ENCODE data around the gene ISOC2. TPM values are rescaled to one million over a fixed set of nuclear protein-coding genes. Genes with fewer than 3 reads are reported as not detected.
A peak's percentile ranks its signal among the peaks of the same experiment; 100 is the strongest.
"Not testable (repeated sequence)": the region's sequence is repeated elsewhere in the genome, so short reads cannot be mapped to it uniquely, and the experiment has no call there.

ISOC2 gene
- total RNA-seq, 2 experiments from 2014 or later = 29.0 to 29.3 TPM

DNA sequence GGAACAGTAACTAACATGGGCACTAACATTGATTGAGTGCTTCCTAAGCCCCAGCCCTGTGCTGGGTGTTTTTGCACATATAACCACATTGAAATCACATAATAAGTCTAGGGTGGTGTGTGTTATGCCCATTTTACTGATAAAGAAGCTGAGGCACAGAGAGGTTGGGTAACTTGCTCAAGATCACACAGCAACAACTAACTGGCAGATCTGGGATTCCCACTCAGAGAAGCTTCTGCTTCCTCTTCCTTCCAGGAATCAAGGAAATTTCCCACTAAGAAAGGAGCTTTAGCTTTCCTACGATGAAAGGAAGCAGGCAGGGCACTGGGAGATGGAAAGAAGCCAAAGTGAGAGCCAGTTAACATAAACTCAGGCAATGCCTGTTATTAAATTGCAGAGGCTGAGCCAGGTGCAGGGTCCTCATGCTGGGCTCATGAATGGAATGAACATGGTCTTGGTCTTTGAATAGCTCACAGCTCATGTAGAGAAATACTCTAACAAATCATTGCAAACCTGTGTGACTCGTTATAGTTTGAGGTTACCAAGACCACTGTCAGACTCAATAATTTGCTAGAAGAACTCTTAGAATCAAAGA is 36.9 kb upstream of the ISOC2 start:
- peaks cover 3% of the 10 kb centered on the region for H3K9me3 Mint-ChIP-seq
- H3K27ac Mint-ChIP-seq = no peak overlapping the region
- H3K36me3 Mint-ChIP-seq (ENCODE audit: low read depth) = peaks cover 2% of the 10 kb centered on the region
- POLR2A ChIA-PET = interaction anchor here (0.6 to 1.2 kb wide), 2 partner anchors 13 to 644 kb away, joined by 3 read pairs; no protein-coding TSS in a partner anchor
- no peaks in the 10 kb centered on the region for H3K27me3 Mint-ChIP-seq
- ATAC-seq = no peak
- TF ChIP-seq CTCF (IDR thresholded peaks at IDR 0.05) = no peak
- H3K4me3 Mint-ChIP-seq = no peak overlapping the region
- CTCF ChIA-PET = interaction anchor here (0.8 to 1.5 kb wide), 3 partner anchors 12 to 133 kb away, joined by 3 to 6 read pairs (median 5); no protein-coding TSS in a partner anchor
- intact Hi-C loops (cut with micrococcal nuclease) = no loop called here
- H3K4me1 Mint-ChIP-seq (ENCODE audit: low read depth) = peaks cover 17% of the 10 kb centered on the region
- DNase-seq = no peak

- no peak for TF ChIP-seq CTCF (IDR thresholded peaks at IDR 0.05)
- H3K9me3 Mint-ChIP-seq = no peaks in the 10 kb centered on the region
Observed at GRCh38 chr19:55497763-55498162, 36.3 kb upstream of the ISOC2 start.

DNA sequence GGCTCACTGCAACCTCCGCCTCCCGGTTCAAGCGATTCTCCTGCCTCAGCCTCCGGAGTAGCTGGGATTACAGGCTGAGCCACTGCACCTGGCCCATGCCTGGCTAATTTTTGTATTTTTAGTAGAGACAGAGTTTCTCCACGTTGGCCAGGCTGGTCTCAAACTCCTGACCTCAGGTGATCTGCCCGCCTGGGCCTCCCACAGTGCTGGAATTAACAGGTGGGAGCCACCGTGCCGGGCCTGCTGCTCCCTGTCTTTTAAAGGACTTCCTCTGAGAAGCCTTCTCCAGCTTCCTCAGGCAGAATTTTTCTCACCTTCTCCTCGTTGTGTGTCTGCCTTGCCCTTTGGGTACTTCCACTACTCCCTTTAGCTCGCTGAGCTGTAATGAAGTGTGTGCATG is 35.4 kb upstream of the ISOC2 start:
- intact Hi-C loops (cut with micrococcal nuclease); POLR2A ChIA-PET; H3K4me3 Mint-ChIP-seq; DNase-seq; H3K9me3 Mint-ChIP-seq; H3K36me3 Mint-ChIP-seq (ENCODE audit: low read depth); ATAC-seq; H3K27ac Mint-ChIP-seq; H3K27me3 Mint-ChIP-seq; H3K4me1 Mint-ChIP-seq (ENCODE audit: low read depth): not testable (repeated sequence)
- CTCF ChIA-PET = interaction anchor here (1.4 kb wide), 1 partner anchor 30 kb away, joined by 3 read pairs; no protein-coding TSS in a partner anchor

More at GRCh38 chr19:55497763-55498162, 36.3 kb upstream of the ISOC2 start:
- Mint-ChIP-seq H3K27me3 (peaks cover 4% of the 10 kb centered on the region), H3K27ac (no peak overlapping the region), H3K36me3 (ENCODE audit: low read depth) (no peaks in the 10 kb centered on the region), H3K4me3 (no peak overlapping the region), H3K4me1 (ENCODE audit: low read depth) (peaks cover 12% of the 10 kb centered on the region)
- POLR2A ChIA-PET = interaction anchor here (0.6 to 1.2 kb wide), 2 partner anchors 12 to 644 kb away, joined by 3 read pairs; no protein-coding TSS in a partner anchor
- DNase-seq (no peak), ATAC-seq (no peak)
- intact Hi-C loops (cut with micrococcal nuclease) = no loop called here
- CTCF ChIA-PET = interaction anchor here (1.5 kb wide), 1 partner anchor 30 kb away, joined by 6 read pairs; no protein-coding TSS in a partner anchor

DNA sequence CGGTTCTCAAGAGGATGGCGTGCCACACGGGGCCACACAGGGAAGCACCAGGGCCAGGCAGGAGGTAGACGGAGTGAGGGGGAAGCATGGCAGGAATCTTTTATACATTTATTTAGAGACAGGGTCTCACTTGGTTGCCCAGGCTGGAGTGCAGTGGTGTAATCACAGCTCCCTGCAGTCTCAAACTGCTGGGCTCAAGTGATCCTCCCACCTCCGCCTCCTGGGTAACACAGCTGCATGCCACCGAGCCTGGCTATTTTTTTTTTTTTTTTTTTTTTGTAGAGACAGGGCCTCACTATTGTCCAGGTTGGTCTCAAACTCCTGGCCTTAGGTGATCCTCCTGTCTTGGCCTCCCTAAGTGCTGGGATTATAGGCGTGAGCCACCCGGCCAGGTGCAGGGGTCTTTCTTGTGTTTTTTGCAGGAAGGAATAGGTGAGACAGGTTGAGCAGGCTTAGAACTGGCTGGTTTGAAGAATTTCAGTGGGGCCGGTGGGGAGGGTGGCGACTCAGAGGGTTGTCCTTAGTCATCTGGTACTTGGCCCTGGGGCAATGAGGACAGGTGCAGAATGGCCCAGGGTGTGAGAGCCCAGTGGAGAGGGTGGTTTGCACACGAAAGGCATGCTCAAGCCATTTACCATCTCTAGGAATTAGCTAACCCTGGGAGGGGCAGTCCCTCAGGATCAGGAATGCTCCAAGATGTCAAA is 34.4 kb upstream of the ISOC2 start:
- ChIA-PET POLR2A (interaction anchor here (1.9 kb wide), 1 partner anchor 10 kb away, joined by 8 read pairs; the partner anchor contains the start of gene NAT14), CTCF (interaction anchor here (1.4 to 3.4 kb wide), 3 partner anchors 8 to 29 kb away, joined by 3 to 17 read pairs (median 8); no protein-coding TSS in a partner anchor)
- no peaks in the 10 kb centered on the region for H3K9me3 Mint-ChIP-seq
- intact Hi-C loops (cut with micrococcal nuclease) = no loop called here
- H3K4me1 Mint-ChIP-seq (ENCODE audit: low read depth) = peaks cover 2% of the 10 kb centered on the region
- H3K27me3 Mint-ChIP-seq = peaks cover 6% of the 10 kb centered on the region
- no peak overlapping the region for H3K4me3 Mint-ChIP-seq
- ATAC-seq (no peak), DNase-seq (no peak)
- no peak overlapping the region for H3K27ac Mint-ChIP-seq
- no peaks in the 10 kb centered on the region for H3K36me3 Mint-ChIP-seq (ENCODE audit: low read depth)
- TF ChIP-seq CTCF (IDR thresholded peaks at IDR 0.05) = no peak

DNA sequence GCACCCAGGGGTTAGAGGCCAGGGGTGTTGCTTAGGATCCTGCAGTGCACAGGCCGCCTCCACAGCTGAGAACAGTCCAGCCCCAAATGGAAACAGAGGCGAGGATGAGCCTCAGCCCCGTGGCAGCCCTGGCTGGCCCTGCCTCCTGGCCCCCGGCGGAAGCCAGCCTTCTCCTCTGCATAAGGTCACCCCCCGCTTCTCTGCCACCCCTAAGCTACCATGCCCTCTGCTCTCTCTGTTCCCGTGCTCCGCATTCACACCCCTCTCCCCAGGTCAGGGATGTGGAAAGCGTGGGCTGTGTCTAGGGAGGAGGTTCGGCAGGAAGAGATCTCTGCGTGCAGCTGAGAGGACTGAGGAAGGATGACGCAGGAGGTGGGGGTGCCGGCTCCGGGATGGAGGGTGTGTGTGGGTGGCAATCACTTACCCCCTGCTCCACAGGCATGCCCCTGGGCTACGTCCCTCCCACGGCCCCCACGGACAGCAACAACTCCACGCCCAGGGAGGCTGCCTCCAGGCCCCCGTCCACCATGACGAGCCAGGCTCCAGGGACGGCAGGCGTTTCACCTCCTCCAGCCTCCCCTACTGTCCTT is 32.8 kb upstream of the ISOC2 start:
- H3K9me3 Mint-ChIP-seq = no peaks in the 10 kb centered on the region
- H3K27me3 Mint-ChIP-seq = peaks cover 6% of the 10 kb centered on the region
- intact Hi-C loops (cut with micrococcal nuclease) = no loop called here
- DNase-seq = peak; percentile 34
- H3K4me3 Mint-ChIP-seq = peak overlapping the region; percentile 50
- CTCF ChIA-PET = interaction anchor here (2.5 to 3.4 kb wide), 2 partner anchors 9 to 26 kb away, joined by 8 to 17 read pairs; no protein-coding TSS in a partner anchor
- POLR2A ChIA-PET = interaction anchor here (1.2 to 1.9 kb wide), 2 partner anchors 9 to 11 kb away, joined by 3 to 8 read pairs; partner anchors contain the start of gene NAT14
- no peak for TF ChIP-seq CTCF (IDR thresholded peaks at IDR 0.05)
- peak; percentile 60 for ATAC-seq
- peaks cover 2% of the 10 kb centered on the region for H3K4me1 Mint-ChIP-seq (ENCODE audit: low read depth)
- H3K36me3 Mint-ChIP-seq (ENCODE audit: low read depth) = no peaks in the 10 kb centered on the region
- no peak overlapping the region for H3K27ac Mint-ChIP-seq
